ENCODE data around the gene GRIA4. TPM values are rescaled to one million over a fixed set of nuclear protein-coding genes. Genes with fewer than 3 reads are reported as not detected.
A peak's percentile ranks its signal among the peaks of the same experiment; 100 is the strongest.

The GRIA4 gene
- total RNA-seq, 2 experiments from 2014 or later: not detected

GRCh38 chr11:105862736-105863367, 253.0 kb downstream of the GRIA4 start:
- H3K4me1 Mint-ChIP-seq (ENCODE audit: low read depth): no peaks in the 10 kb centered on the region
- no peak overlapping the region for H3K4me3 Mint-ChIP-seq
- H3K27me3 Mint-ChIP-seq: no peaks in the 10 kb centered on the region
- TF ChIP-seq CTCF (IDR thresholded peaks at IDR 0.05): peak; percentile 68
- no peak overlapping the region for H3K27ac Mint-ChIP-seq
- DNase-seq (no peak), ATAC-seq (no peak)
- POLR2A ChIA-PET: no interaction called here
- intact Hi-C loops (cut with micrococcal nuclease): no loop called here
- H3K36me3 Mint-ChIP-seq (ENCODE audit: low read depth): no peaks in the 10 kb centered on the region
- no peaks in the 10 kb centered on the region for H3K9me3 Mint-ChIP-seq
- CTCF ChIA-PET: interaction anchor here (0.8 to 1.9 kb wide), 6 partner anchors 10 to 1331 kb away, joined by 3 to 4 read pairs (median 3); no protein-coding TSS in a partner anchor

- H3K36me3 Mint-ChIP-seq (ENCODE audit: low read depth): no peaks in the 10 kb centered on the region
- ATAC-seq: no peak
These were observed 253.7 kb downstream of the GRIA4 start for GRCh38 chr11:105863523-105863922.

GRCh38 chr11:105867742-105868141, 257.9 kb downstream of the GRIA4 start:
- ChIA-PET POLR2A (no interaction called here), CTCF (no interaction called here)
- no peaks in the 10 kb centered on the region for H3K27me3 Mint-ChIP-seq
- no peak overlapping the region for H3K27ac Mint-ChIP-seq
- H3K4me3 Mint-ChIP-seq: no peak overlapping the region
- ATAC-seq (no peak), DNase-seq (no peak)
- no peaks in the 10 kb centered on the region for H3K9me3 Mint-ChIP-seq
- intact Hi-C loops (cut with micrococcal nuclease): no loop called here
- no peaks in the 10 kb centered on the region for H3K36me3 Mint-ChIP-seq (ENCODE audit: low read depth)
- no peak for TF ChIP-seq CTCF (IDR thresholded peaks at IDR 0.05)
- H3K4me1 Mint-ChIP-seq (ENCODE audit: low read depth): no peaks in the 10 kb centered on the region

More at GRCh38 chr11:105863523-105863922, 253.7 kb downstream of the GRIA4 start:
- Mint-ChIP-seq H3K4me3 (no peak overlapping the region), H3K27me3 (no peaks in the 10 kb centered on the region), H3K9me3 (no peaks in the 10 kb centered on the region), H3K4me1 (ENCODE audit: low read depth) (no peaks in the 10 kb centered on the region), H3K27ac (no peak overlapping the region)
- ChIA-PET POLR2A (no interaction called here), CTCF (interaction anchor here (0.6 to 1.9 kb wide), 5 partner anchors 10 to 1307 kb away, joined by 3 to 4 read pairs (median 3); no protein-coding TSS in a partner anchor)
- no peak for TF ChIP-seq CTCF (IDR thresholded peaks at IDR 0.05)
- intact Hi-C loops (cut with micrococcal nuclease): no loop called here
- DNase-seq: no peak

GRCh38 chr11:105868762-105869285, 259.0 kb downstream of the GRIA4 start:
- H3K27me3 Mint-ChIP-seq: no peaks in the 10 kb centered on the region
- H3K4me1 Mint-ChIP-seq (ENCODE audit: low read depth): no peaks in the 10 kb centered on the region
- intact Hi-C loops (cut with micrococcal nuclease): no loop called here
- no peak overlapping the region for H3K4me3 Mint-ChIP-seq
- H3K27ac Mint-ChIP-seq: no peak overlapping the region
- ATAC-seq (no peak), DNase-seq (no peak)
- CTCF ChIA-PET: no interaction called here
- TF ChIP-seq CTCF (IDR thresholded peaks at IDR 0.05): no peak
- no peaks in the 10 kb centered on the region for H3K9me3 Mint-ChIP-seq
- POLR2A ChIA-PET: no interaction called here
- no peaks in the 10 kb centered on the region for H3K36me3 Mint-ChIP-seq (ENCODE audit: low read depth)

GRCh38 chr11:105870516-105871113, 260.7 kb downstream of the GRIA4 start:
- H3K36me3 Mint-ChIP-seq (ENCODE audit: low read depth): no peaks in the 10 kb centered on the region
- no peaks in the 10 kb centered on the region for H3K4me1 Mint-ChIP-seq (ENCODE audit: low read depth)
- H3K27me3 Mint-ChIP-seq: no peaks in the 10 kb centered on the region
- CTCF ChIA-PET: no interaction called here
- intact Hi-C loops (cut with micrococcal nuclease): no loop called here
- H3K4me3 Mint-ChIP-seq: no peak overlapping the region
- H3K27ac Mint-ChIP-seq: no peak overlapping the region
- DNase-seq: no peak
- no peak for ATAC-seq
- TF ChIP-seq CTCF (IDR thresholded peaks at IDR 0.05): no peak
- H3K9me3 Mint-ChIP-seq: peaks cover 7% of the 10 kb centered on the region
- POLR2A ChIA-PET: no interaction called here
